A673 (cell line): ENCODE data around the gene ADAMTSL1.

Experiments
- CTCF ChIP-seq: fragments of 300-800, 200-600 bp; sonication (generic); conservative IDR thresholded peaks from 2 replicates; pipeline ENCODE4 v1.5.1; 2017; ENCODE audit warnings: low read depth, mild to moderate bottlenecking, antibody characterized with exemption, low read length, moderate library complexity, mixed read lengths
- EZH2 ChIP-seq: fragments of 200-600 bp; sonication (generic); IDR thresholded peaks from 2 replicates; pipeline ENCODE4 v1.6.1; 2017; ENCODE audit warnings: borderline replicate concordance, low read depth, mild to moderate bottlenecking, mixed read lengths, antibody characterized with exemption, low read length; ENCODE audit not compliant: poor library complexity, severe bottlenecking

- no peak for TF ChIP-seq CTCF
- TF ChIP-seq EZH2, result no peak
Observed at GRCh38 chr9:18861609-18862544, 387.9 kb downstream of the ADAMTSL1 start.
